BE2C (cell line): ENCODE results near the gene SYCN.
A peak's percentile ranks its signal among the peaks of the same experiment; 100 is the strongest.

Experiments used
- DNase-seq: peaks from one replicate; pipeline ENCODE4 v3.0.0-alpha.2; 2020
- H3K27me3 ChIP-seq: fragments of 250-450 bp; sonication (Bioruptor Pico); 2 replicates; pipeline ENCODE4 v1.5.1; 2020; ENCODE audit warnings: mild to moderate bottlenecking
- H3K36me3 ChIP-seq: fragments of 250-450 bp; sonication (Bioruptor Pico); 2 replicates; pipeline ENCODE4 v1.5.1; 2020; ENCODE audit warnings: mild to moderate bottlenecking
- H3K4me1 ChIP-seq: fragments of 250-450 bp; sonication (Bioruptor Pico); 2 replicates; pipeline ENCODE4 v1.5.1; 2020
- H3K4me3 ChIP-seq: 2 replicates; pipeline ENCODE4 v1.5.1; 2011; ENCODE audit warnings: low read depth, low read length
- H3K9me3 ChIP-seq: fragments of 250-450 bp; sonication (Bioruptor Pico); 2 replicates; pipeline ENCODE4 v1.5.1; 2020
- TF ChIP-seq, protein P1 (sequence below): IDR thresholded peaks from 2 replicates; pipeline ENCODE4 v1.5.1; 2012; ENCODE audit warnings: mild to moderate bottlenecking, low read depth, low read length

The SYCN gene

DNA sequence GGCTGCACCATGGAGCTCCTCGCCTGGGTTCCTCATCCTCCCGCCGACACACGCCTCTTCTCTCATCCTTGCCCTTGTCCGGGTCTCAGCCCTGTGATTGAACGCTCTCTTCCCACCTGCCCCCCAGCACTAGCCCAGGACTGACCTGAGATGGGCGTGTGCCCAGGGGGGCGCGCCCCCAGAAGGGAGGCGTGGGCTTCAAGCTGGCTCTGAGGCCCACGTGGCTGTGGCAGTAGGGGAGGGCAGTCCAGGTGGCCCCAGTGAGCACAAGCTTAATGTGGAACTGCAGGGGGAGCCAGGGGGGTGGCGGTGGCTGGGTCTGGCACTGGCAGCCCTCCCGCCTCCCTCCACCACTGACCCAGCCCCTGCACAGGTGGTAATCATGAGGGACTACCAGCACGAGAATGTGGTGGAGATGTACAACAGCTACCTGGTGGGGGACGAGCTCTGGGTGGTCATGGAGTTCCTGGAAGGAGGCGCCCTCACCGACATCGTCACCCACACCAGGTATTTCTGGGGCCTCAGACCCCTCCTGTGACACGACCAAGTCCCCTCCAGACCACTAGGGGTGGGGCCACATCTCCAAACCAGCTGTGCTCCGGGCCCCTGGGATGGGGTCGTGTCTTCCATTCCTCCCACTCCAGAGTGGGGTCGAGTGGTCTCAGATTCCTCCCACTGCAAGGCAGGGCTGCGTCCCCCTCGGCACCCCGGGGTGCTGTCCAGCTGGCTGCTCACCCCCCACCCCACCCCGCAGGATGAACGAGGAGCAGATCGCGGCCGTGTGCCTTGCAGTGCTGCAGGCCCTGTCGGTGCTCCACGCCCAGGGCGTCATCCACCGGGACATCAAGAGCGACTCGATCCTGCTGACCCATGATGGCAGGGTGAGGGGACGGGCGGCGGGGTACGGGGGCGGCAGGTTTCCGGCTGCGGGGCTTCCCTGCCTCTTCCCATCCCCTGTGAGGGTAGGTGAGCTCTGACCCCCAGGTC, 29.2 kb downstream of the SYCN start:
- peaks cover 37% of the 10 kb centered on the region for H3K36me3 ChIP-seq
- TF ChIP-seq, protein P1, sequence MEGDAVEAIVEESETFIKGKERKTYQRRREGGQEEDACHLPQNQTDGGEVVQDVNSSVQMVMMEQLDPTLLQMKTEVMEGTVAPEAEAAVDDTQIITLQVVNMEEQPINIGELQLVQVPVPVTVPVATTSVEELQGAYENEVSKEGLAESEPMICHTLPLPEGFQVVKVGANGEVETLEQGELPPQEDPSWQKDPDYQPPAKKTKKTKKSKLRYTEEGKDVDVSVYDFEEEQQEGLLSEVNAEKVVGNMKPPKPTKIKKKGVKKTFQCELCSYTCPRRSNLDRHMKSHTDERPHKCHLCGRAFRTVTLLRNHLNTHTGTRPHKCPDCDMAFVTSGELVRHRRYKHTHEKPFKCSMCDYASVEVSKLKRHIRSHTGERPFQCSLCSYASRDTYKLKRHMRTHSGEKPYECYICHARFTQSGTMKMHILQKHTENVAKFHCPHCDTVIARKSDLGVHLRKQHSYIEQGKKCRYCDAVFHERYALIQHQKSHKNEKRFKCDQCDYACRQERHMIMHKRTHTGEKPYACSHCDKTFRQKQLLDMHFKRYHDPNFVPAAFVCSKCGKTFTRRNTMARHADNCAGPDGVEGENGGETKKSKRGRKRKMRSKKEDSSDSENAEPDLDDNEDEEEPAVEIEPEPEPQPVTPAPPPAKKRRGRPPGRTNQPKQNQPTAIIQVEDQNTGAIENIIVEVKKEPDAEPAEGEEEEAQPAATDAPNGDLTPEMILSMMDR, result no peak

GRCh38 chr19:39174142-39174541, 29.9 kb downstream of the SYCN start:
- Histone ChIP-seq H3K27me3 (no peaks in the 10 kb centered on the region), H3K9me3 (no peaks in the 10 kb centered on the region), H3K36me3 (peaks cover 33% of the 10 kb centered on the region), H3K4me1 (peaks cover 6% of the 10 kb centered on the region; the same call in 1 of the 2 replicates), H3K4me3 (no peak overlapping the region)
- TF ChIP-seq, protein P1, result no peak
- no peak for DNase-seq

More for the DNA sequence above, 29.2 kb downstream of the SYCN start:
- DNase-seq, result no peak
- no peaks in the 10 kb centered on the region for H3K9me3 ChIP-seq
- peaks cover 6% of the 10 kb centered on the region; the same call in 1 of the 2 replicates for H3K4me1 ChIP-seq
- no peak overlapping the region for H3K4me3 ChIP-seq
- H3K27me3 ChIP-seq, result no peaks in the 10 kb centered on the region

DNA sequence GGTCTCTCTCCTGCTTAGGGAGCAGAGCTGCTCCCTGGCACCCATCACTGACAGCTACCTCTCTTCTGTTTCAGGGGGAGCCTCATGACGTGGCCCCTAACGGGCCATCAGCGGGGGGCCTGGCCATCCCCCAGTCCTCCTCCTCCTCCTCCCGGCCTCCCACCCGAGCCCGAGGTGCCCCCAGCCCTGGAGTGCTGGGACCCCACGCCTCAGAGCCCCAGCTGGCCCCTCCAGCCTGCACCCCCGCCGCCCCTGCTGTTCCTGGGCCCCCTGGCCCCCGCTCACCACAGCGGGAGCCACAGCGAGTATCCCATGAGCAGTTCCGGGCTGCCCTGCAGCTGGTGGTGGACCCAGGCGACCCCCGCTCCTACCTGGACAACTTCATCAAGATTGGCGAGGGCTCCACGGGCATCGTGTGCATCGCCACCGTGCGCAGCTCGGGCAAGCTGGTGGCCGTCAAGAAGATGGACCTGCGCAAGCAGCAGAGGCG, 30.5 kb downstream of the SYCN start:
- Histone ChIP-seq H3K27me3 (no peaks in the 10 kb centered on the region), H3K4me1 (peaks cover 6% of the 10 kb centered on the region; the same call in 1 of the 2 replicates), H3K36me3 (peaks cover 33% of the 10 kb centered on the region), H3K4me3 (no peak overlapping the region), H3K9me3 (no peaks in the 10 kb centered on the region)
- TF ChIP-seq, protein P1, result no peak
- no peak for DNase-seq

- H3K9me3 ChIP-seq, result no peaks in the 10 kb centered on the region
- TF ChIP-seq, protein P1, result no peak
- no peak overlapping the region for H3K4me3 ChIP-seq
- H3K27me3 ChIP-seq, result no peaks in the 10 kb centered on the region
- H3K36me3 ChIP-seq, result peaks cover 33% of the 10 kb centered on the region
- peaks cover 6% of the 10 kb centered on the region; the same call in 1 of the 2 replicates for H3K4me1 ChIP-seq
- no peak for DNase-seq
These were observed 31.2 kb downstream of the SYCN start for GRCh38 chr19:39172700-39173501.

DNA sequence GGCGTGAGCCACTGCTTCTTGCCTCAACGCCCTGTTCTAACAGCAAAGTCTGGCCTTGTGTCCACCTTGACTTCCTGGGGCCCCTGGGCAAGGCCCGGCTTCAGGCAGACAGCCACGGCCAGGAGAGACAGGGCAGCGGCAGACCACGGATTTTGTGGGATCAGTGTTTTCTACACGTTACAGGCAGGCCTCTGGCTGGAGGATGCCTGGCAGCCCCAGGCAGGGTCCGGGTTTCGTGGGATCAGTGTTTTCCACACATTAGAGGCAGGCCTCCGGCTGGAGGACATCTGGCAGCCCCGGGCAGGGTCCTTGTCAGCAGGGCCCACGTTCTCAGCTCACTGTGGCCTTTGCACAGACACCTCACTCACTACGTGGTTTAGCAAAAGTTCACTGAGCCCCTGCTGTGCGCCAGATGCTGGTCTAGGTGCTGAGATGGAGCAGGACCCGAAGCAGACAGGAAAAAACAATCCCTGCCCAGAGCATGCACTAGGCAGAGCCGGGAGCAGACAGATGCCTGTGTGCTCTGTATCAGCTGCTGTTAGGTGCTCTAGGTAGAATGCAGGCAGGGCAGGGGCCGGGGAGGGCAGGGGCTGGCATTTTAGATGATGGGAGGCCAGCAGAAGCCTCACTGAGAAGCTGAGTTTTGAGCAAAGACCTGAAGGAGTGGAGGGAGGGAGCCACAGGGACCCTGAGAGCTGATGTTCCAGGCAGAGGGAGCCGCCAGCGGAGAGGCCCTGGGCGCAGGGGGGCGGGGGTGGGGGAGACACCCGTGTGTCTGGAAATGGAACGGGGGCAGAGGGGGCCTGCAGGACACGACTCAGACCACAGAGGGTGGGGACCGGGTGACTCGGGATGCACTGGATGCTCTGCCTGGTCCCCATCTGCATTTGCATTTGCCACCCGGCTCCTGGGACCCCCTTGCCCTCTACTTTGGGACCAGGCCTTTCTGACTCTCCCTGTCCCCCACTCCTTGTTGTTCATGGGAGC, 32.3 kb downstream of the SYCN start:
- H3K9me3 ChIP-seq, result no peaks in the 10 kb centered on the region
- no peak overlapping the region for H3K4me3 ChIP-seq
- TF ChIP-seq, protein P1, result no peak
- H3K36me3 ChIP-seq, result peaks cover 33% of the 10 kb centered on the region
- DNase-seq, result peak; percentile 55
- peaks cover 16% of the 10 kb centered on the region for H3K4me1 ChIP-seq
- no peaks in the 10 kb centered on the region for H3K27me3 ChIP-seq
